ENCODE measurements around the gene NT5C2.
A peak's percentile ranks its signal among the peaks of the same experiment; 100 is the strongest.
"Not testable (repeated sequence)": the region's sequence is repeated elsewhere in the genome, so short reads cannot be mapped to it uniquely, and the experiment has no call there.

The NT5C2 gene
- 37.1 reads per million, percentile 61 among the genes with 10 or more reads in this experiment for total RNA-seq

DNA sequence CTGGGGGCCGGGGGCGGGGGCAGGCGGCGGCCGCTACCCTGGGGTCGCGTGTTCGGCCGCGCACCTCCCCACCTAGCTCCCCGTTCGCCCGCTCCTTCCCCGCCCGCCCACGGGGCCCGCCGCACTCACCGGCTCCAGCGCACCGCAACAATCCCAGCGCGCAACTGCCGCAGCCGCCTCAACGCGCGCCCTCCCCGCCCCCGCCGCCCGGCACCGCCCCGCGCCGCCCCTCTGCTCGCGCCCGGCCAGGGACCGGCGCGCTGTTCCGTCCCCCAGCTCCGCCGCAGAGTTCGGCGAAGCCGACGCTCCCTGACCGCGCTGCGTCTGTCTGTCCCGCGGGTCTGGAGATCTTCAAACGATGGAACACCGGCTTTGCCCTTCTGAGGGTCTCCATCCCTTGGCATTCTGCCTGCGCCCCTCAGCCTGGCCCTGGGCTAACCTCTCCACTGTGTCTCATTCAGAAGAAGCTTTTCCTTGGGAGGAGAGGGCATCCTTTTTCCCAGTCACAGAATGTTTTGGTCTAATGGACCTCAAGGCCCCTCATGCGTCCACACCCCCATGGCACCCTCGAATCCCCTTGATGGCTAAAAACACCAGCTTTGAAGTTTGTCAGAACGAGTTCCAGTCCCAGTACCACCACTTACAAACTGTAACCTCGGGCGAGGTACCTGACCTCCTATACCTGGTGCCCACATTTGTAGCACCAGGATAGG lies at the start of gene NT5C2:
TSS of gene NT5C2 (minus strand) at position 166 of the 713 bp plus-strand sequence. CDS start 18,314 bp downstream, outside the sequence.
- peak; percentile 55 for DNase-seq

DNA sequence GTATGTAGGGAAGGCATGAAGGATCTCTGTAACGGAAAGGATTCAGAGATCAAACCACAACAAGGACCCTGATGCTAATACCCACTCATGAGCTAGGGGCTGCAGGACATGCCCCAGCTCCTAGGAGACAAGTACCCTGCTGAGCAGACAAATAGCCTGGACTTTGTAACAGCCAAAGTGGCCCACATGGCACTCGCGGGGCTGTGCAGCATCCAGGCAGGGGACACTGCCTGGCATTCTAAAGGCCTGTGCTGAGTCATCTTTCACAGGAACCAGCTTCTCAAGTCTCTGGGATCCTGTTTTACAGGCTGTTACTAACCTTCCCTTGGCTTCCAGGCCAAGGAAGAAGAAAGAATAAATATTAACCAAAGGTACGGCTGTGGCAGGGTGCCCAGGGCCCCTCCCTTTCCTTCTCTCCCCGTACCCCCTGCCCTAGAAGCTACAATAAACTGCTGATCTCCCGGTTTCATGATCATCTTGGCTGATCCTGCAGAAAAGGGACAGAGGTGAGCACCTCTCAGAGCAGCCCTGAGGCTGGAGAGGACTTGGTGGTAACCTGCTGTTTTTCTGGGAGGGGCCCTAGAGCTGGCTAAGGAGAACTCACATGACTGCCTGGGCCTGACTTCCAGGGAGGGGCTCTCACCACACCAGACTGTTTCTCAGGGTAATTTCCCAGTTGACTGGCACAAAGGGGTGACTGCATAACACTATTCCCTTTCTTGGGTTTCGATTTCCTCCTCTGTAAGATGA lies 48.4 kb upstream of the NT5C2 start:
- no peak for DNase-seq

GRCh38 chr10:103238506-103239252 lies 45.6 kb upstream of the NT5C2 start:
- no peak for DNase-seq

DNA sequence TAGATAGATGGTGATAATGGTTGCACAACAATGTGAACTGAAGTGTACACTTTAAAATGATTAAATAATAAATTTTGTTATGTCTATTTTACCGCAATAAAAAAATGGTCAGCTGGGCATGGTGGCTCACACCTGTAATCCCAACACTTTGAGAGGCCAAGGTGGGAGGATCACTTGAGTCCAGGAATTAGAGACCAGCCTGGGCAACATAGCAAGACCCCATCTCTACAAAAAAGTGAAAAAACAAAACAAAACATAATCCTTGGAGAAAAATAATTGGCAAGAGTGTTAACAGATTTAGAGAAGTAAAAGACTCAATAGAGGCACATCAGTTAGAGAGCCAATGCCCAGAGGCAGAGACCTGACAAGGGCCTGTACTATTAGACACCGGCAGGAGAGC lies 42.7 kb upstream of the NT5C2 start:
- no peak for DNase-seq

DNA sequence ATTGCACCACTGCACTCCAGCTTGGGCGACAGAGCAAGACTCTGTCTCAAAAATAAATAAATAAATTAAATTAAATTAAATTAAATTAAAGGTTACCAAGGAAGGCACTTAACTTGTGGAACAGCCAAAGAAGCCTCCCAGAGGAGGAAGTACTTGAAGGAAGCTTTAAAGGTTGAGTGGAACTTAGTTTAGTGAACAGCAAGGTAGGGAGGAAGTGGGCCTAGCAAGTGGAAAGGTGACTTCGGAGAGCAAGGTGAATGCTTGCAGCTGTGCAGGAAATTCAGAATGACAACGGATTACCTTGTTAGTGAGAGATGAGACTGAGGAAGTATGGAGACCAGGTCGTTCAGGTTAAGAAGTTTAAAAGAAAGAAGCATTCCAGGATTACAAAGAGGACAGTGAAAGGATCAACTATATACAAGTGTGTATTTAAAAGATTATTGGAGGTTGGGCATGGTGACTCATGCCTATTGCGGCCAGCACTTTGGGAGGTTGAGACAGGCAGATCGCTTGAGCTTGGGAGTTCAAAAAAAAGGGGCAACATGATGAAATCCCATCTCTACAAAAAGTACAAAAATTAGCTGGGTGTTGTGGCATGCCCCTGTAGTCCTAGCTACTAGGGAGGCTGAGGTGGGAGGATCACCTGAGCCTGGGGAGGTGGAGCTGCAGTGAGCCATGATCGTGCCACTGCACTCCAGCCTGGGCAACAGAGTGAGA lies 39.9 kb upstream of the NT5C2 start:
- DNase-seq: no peak

- DNase-seq: no peak
These were observed 39.1 kb upstream of the NT5C2 start for GRCh38 chr10:103232131-103232673.

DNA sequence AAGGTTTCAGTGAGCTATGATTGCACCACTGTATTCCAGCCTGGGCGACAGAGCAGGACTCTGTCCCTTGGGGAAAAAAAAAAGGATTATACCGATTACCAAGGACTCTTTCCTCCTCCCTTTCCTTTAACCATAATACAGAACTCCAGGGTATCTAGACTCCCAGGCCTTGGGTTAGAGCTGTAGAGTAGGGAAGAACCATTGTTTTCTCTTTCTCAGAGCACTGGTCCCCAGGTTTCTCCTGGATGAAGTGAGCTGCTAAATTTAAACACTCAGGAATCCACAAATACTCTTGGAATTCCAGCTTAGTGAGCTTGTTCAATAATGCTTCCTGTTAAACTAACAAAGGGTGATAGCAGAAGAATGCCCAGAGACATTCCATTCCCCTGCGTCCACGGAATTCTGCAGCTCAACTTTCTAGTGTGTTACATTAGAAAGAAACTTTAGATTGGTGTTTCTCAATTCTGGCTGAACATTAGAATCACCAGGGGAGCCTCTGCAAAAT lies 38.0 kb upstream of the NT5C2 start:
- DNase-seq: no peak

DNA sequence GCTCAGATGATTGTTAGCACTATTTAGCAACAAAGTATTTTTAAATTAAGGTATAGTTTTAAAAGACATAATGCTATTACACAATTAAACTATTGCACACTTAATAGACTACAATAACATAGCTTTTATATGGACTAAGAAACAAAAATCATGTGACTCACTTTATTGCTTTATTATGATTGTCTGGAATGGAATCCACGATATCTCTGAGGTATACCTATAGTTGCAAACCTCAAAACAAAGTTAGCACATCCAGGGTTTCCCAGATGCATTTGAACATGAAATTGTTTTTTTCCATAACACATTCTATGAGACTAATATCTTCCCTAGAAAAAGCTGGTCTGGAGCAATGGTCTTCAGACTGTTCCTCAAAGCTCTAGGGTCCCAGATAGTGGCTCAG lies 34.3 kb upstream of the NT5C2 start:
- DNase-seq: no peak

DNA sequence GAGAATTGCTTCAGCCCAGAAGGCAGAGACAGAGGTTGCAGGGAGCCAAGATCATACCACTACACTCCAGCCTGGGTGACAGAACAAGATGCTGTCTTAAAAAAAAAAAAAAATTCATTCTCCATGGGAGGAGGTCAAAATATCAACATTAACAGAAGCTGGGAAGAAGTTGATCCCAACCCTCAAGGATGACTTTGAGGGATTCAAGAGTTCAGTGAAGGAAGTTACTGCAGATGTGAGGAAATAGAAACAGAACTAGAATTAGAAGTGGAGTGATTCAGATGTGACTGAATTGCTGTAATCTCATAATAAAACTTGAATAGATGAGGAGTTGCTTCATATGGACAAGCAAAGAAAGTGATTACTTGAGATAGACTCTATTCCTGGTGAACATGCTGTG lies 32.9 kb upstream of the NT5C2 start:
- no peak for DNase-seq

DNA sequence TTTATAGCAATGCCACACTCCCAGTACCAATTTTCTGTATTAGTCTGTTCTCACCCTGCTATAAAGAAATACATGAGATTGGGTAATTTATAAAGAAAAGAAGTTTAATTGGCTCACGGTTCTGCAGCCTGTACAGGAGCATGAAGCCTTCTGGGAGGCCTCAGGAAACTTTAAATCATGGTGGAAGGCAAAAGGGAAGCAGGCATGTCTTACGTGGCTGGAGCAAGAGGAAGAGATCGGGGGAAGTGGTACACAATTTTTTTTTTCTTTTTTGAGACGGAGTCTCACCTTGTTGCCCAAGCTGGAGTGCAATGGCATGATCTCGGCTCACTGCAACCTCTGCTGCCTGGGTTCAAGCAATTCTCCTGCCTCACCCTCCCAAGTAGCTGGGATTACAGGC lies 31.6 kb upstream of the NT5C2 start:
- not testable (repeated sequence) for DNase-seq

DNA sequence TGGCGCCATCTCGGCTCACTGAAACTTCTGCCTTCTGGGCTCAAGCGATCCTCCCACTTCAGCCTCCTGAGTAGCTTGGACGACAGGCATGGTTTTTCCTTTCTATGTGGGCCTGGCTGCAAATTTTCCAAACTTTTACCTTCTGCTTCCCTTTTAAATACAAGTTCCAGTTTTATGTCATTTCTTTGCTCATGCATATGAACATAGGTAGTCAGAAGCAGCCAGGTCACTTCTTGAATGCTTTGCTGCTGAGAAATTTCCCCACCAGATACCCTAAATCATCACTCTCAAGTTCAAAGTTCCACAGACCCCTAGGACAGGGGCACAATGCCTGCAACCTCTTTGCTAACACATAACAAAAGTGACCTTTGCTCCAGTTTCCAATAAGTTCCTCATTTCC lies 31.1 kb upstream of the NT5C2 start:
- no peak for DNase-seq

DNA sequence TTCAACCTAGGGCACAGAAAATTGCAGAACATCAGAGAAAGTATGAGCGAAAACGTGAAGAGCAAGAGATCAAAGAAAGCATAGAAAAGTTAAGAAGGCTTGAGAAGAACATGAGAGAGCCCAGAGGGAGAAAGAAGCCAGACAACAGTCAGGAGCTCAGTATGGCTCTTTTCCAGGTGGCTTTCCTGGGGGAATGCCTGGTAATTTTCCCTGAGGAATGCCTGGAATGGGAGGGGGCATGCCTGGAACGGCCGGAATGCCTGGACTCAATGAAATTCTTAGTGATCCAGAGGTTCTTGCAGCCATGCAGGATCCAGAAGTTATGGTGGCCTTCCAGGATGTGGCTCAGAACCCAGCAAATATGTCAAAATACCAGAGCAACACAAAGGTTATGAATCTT lies 23.3 kb upstream of the NT5C2 start:
- DNase-seq: not testable (repeated sequence)

- no peak for DNase-seq
These were observed 22.5 kb upstream of the NT5C2 start for GRCh38 chr10:103215601-103216000.

DNA sequence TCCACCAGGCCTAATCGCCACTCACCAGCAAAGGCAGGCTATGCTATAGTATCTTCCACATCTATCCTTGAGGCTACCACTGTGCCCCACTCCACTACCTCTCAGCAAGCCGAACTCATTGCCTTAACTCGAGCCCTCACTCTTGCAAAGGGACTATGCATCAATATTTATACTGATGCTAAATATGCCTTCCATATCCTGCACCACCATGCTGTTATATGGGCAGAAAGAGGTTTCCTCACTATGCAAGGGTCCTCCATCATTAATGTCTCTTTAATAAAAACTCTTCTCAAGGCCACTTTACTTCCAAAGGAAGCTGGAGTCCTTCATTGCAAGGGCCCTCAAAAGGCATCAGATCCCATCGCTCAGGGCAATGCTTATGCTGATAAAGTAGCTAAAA lies 17.2 kb upstream of the NT5C2 start:
- not testable (repeated sequence) for DNase-seq

DNA sequence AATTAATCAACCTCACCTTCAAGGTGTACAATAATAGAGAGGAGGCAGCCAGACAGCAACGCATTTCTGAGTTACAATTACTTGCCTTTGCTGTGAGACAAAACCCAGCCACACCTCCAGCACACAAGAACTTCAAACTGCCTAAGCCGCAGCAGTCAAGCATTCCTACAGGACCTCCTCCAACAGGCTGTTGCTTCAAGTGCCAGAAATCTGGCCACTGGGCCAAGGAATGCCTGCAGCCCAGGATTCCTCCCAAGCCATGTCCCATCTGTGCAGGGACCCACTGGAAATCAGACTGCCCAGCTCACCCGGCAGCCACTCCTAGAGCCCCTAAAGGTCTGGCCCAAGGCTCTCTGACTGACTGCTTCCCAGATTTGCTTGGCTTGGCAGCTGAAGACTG lies 14.6 kb upstream of the NT5C2 start:
- not testable (repeated sequence) for DNase-seq

GRCh38 chr10:103207141-103207540 lies 14.1 kb upstream of the NT5C2 start:
- no peak for DNase-seq

DNA sequence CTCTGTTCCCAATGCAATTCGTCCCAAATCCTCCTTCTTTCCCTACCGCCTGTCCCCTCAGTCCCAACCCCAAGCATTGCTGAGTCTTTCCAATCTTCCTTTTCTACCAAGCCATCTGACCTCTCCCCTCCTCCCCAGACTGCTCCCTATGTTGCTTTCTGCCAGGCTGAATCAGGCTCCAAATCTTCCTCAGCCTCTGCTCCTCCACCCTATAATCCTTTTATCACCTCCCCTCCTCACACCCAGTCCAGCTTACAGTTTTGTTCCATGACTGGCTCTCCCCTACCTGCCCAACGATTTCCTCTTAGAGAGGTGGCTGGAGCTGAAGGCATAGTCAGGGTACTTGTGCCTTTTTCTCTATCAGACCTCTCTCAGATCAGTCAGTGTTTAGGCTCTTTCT lies 13.6 kb upstream of the NT5C2 start:
- not testable (repeated sequence) for DNase-seq

GRCh38 chr10:103205401-103205800 lies 12.3 kb upstream of the NT5C2 start:
- not testable (repeated sequence) for DNase-seq

DNA sequence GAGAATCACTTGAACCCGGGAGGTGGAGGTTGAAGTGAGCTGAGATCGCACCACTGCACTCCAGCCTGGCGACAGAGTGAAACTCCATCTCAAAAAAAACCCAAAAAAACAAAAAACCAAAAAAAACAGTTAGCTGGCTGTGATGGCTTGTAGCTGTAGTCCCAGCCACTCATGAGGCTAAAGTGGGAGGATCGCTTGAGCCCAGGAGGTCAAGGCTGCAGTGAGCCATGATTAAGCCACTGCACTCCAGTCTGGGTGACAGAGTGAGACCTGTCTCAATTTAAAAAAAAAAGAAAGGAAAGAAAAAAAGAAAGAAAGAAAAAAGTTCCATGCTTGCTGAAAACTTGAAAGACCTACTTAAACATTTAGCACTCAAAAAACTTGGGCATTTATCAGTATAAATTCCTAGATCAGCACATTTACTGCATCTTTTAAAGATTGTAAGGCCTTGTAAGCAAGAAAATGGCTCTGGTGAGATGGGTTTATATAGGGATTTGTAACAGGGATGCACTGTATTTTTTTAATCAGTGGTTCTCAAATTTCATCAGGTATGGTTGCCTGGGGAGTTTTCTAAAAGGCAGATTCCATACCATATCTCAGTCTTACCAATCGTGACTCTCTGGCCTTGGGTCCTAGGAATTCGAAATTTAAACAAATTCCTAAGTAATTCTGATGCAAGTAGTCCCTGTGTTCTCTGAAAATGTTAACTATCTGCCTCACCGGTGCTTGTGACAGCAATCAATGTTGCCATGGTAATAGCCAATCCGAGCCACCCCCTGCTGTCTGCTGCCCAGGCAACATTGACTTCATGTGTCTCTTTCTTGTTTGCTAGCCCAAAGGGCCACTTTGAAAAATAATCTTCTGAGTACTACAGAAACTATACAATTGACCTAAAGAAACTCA lies 11.5 kb upstream of the NT5C2 start:
- no peak for DNase-seq

GRCh38 chr10:103203466-103203865 lies 10.4 kb upstream of the NT5C2 start:
- no peak for DNase-seq

- DNase-seq: no peak
These were observed 9.2 kb upstream of the NT5C2 start for GRCh38 chr10:103202319-103202718.
